GM18870 (cell line): ENCODE results near the gene MADCAM1.
"Not testable (repeated sequence)": the region's sequence is repeated elsewhere in the genome, so short reads cannot be mapped to it uniquely, and the experiment has no call there.

ENCODE experiments used
- ATAC-seq: cut with Tn5 transposase; IDR thresholded peaks from one replicate; pipeline ENCODE4 v1.9.1; 2021; ENCODE audit warnings: moderate library complexity; ENCODE audit not compliant: unreplicated experiment

Gene MADCAM1

DNA sequence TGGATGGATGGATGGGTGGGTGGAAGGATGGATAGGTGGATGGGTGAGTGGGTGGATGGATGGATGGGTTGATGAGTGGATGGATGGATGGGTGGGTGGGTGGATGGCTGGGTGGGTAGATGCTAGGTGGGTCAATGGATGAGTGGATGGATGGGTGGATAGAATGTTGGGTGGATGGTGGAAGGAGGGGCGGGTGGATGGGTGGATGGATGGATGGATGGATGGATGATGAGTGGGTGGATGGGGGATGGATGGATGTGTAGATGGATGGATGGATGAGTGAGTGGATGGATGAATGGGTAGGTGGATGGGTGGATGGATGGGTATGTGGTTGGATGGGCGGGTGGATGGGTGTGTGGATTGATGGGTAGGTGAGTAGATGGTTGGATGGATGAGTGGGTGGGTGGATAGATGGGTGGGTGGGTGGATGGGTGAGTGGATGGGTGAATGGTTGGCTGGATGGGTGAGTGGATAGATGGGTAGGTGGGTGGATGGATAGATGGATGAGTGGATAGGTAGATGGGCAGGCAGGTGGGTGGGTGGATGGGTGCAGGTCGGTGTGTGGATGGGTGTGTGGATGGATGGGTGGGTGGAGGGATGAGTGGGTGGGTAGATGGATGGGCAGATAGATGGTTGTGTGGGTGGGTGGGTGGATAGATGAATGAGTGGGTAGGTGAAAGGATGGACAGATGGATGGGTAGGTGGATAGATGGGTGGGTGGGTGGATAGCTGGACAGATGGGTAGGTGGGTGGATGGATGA is 31.1 kb upstream of the MADCAM1 start:
- no peak for ATAC-seq

- no peak for ATAC-seq
Measured at GRCh38 chr19:467554-467953, 28.7 kb upstream of the MADCAM1 start.

DNA sequence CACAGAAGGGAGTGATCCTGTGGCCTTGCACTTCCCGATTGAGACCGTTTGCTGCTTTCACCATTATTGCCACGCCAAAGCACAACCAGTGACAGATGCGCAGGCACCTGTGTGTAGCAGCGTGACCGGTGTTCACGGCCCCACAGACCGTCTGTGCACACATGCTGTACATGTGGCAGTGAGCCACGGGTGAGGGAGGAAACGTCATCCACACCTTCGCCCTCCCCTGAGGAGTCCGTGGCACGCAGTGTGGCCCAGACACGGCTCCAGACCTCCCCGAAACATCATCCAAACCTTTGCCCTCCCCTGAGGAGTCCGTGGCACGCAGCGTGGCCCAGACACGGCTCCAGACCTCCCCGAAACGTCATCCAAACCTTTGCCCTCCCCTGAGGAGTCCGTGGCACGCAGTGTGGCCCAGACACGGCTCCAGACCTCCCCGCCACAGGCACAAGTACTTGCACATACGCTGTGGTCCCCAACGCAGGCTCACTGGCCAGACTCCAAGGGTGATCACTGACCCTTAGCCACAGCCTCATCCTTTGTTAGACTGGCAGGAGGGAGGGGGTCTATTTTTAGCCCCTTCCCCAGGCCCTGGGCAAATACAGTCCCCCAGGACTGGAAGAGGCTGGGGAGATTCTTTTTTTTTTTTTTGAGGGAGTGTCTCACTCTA is 27.6 kb upstream of the MADCAM1 start:
- no peak for ATAC-seq

DNA sequence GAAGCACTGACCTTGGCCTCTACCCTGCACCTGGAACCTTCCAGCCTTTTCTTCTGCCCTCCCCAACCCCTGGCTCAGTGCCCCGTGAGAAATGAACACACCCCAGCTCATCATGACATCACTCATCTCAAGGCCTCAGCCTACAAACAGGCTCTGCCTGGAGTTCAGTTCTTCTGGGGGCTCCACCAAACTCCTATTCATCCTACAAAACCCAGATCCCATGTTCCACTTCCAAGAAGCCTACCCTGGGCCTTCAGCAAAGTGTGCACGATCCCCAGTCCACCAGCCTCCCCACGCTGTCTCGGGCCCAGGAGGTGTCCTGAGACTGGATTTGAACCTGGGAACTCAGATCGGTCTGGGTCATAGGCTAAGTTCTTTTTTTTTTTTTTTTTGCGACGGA is 26.5 kb upstream of the MADCAM1 start:
- no peak for ATAC-seq

- no peak for ATAC-seq
Measured at GRCh38 chr19:470701-471100, 25.6 kb upstream of the MADCAM1 start.

- ATAC-seq = no peak
Measured at GRCh38 chr19:472005-472858, 24.1 kb upstream of the MADCAM1 start.

DNA sequence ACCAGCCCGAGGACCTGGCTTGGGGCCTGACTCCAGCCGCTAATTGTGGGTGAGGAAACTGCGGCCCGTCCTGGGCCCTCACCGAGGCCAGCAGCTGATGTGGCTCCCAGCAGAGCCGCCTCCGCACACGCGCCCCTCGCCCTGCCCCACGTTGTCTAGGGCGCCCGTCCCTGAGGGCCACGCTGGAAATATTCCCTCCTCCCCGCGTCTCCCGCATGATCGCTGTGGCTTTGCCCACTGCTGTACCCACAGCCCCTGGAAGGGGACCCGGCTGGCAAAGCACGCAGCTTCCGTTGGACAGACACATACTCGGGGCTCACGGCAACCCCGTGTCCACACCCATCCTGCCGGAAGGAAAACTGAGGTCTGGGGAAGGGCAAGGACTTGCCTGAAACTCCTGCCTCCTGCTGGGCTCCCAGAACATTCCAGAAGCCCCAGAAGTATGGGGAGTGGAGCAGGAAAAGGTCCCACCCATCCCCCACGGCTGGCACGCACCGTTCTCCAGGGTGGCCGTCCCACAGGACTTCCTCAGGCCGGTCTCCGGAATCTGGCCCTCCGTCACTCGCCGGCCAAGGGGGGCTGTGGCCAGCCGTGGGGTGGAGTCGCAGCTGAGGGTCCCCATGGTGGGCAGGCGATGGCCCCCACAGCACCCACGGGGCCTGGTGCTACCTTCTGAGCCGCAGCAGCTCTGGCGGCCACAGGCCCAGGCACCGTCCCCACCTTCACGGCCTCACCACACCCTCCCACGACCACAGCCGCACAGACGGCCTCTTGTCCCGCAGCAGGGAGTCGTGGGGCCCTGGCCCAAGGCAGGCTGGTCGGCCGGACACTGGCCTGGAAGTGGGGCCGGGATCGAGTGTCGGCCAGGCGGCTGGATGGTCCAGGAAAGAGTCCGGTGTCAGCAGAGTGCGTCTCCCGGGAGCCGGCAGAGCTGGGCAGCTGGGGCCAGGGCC is 21.9 kb upstream of the MADCAM1 start:
- ATAC-seq = no peak

GRCh38 chr19:475360-475759 is 20.9 kb upstream of the MADCAM1 start:
- ATAC-seq = no peak

DNA sequence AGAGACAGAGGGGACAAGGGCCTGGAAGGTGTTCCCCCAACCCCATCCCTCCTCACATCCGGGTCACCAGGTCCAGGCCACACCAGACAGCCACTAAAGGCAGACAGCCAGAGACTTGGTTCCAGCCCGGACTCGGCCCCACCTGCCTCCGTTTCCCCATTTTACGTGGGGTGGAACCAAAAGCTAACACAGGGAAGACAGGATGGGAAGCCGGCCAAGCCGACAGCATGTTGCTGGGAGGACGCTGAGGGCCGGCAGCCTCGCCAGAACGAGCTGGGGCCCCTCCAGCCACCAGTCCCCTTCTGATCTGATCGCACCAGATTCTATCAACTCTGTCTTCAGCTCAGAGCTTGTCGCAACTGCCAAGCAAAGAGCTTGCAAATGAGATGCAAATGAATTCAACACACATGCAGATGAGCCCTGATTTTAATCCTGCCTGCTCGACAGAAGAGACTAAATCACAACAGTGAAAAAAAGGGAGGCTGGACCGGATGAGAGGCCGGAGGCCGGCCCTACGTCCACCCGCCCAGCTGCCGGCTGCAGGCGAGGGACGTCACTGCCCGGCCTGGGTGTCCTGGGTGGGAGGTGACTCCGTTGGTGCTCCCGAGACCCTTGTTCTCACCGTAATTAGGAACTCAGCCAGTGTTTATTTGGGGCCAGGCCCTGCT is 17.9 kb upstream of the MADCAM1 start:
- no peak for ATAC-seq

DNA sequence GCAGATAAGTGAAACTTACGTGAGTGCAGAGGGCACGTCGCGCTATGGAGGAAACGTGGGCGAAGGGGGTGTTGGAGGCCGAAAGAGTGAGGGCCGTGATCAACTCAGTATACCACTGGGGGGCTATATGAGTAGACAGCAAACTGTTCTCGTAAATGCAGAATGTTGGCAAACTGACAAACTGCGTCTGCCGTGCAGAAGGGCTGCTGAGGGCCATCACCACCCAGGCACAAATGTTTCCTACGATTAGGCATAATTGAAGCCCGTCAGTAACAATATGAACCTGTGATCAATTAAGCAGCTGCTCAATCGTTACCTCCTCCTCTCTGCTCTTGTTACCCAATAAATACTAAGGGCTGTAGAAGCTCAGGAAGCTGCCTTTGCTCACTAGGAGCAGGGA is 17.3 kb upstream of the MADCAM1 start:
- no peak for ATAC-seq

DNA sequence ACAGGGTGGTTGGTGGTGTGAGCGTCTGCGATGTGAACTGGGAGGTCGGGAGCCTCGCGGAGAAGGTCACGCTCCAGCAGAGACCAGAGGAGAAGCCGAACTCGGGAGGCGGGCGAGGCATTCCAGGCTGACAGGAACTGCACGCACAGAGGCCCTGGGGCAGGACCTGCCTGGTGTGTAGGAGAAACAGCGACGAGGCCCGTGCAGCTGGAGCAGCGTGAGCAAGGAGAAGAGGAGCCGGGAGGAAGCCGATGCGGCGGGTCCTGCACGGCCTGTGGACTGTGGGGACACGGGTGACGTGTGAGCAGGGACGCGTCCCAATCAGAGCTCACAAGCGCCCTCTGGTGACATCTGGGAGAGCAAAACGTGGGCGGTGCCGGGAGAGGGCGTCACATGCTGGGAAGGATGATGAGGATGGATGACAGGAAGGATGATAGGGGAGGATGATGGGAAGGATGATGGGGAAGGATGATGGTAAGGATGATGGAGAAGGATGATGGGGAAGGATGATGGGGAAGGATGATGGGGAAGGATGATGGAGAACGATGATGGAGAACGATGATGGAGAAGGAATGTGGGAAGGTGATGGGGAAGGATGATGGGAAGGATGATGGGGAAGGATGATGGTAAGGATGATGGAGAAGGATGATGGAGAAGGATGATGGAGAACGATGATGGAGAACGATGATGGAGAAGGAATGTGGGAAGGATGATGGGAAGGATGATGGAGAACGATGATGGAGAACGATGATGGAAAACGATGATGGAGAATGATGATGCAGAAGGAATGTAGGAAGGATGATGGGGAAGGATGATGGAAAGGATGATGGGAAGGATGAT is 16.1 kb upstream of the MADCAM1 start:
- ATAC-seq = no peak

- ATAC-seq = not testable (repeated sequence)
Measured at GRCh38 chr19:481100-481499, 15.2 kb upstream of the MADCAM1 start.

- no peak for ATAC-seq
Measured at GRCh38 chr19:482186-483041, 13.9 kb upstream of the MADCAM1 start.

- ATAC-seq = no peak
Measured at GRCh38 chr19:483332-484072, 12.8 kb upstream of the MADCAM1 start.

DNA sequence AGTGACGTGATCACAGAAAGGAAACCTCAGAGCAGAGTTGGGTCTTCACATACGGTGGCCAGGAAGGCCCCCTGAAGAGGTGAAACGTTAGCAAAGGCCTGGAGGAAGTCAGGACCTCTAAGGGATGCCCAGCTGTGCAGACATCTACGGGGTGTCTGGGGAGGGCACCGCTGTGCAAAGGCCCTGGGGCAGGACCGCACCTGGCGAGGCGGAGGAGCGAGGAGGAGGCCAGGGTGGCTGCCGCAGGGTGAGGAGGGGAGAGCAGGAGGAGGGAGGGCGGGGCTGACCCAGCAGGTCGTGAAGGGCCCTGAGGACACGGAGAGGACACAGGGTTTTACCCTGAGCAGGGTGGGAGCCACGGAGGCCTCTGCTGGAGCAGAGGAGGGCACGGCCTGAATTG is 11.8 kb upstream of the MADCAM1 start:
- no peak for ATAC-seq

DNA sequence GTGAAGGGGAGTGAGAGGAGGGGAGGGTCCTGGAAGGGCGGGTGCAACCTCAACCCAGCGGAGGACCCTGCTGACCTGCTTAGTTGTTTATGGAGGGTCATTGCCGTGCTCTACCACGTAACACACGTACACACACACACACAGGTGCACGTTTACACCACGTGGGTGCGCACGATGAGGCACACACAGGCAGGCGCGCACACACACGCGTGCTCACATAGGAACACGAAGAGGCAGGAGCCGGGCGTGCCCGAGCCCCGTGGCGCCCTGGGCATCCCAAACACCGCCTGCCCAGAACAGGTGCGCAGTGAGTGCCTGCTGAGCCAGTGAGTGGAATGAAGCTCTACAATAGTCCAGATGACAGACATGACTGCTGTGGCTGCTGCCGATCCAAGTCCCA is 11.2 kb upstream of the MADCAM1 start:
- no peak for ATAC-seq

DNA sequence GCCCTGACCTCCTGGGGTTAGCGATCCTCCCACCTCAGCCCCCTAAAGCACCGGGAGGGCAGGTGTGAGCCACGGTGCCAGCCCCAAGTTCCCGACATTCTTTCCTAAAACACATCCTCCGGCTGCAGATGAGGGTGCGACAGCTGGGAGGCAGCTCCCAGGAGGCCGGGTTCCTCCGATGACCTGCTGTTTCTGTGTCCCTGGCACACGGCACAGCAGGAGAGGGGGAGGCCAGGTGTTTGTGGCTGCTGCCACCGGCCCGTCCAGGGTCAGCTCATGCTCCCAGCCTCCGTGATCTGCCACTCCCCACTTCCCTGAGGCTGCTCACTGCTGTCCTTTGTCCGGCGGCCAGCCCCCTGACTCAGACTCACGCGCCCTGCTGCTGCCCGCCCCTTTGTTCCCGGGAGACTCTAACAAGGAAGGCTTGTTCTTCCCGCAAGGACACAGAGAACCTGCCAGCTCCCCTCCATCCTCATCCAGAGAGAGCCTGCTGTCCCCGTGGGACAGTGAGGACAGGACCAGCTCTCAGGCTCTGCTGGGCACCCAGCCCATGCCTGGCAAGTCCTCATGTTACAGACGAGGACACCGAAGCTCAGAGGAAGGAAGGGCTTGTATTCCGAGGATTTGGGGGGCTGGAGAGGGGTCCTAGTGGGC is 10.6 kb upstream of the MADCAM1 start:
- ATAC-seq = no peak
